Spleen (tissue), 3 donors: ENCODE measurements around the gene ROM1.

Experiments
- POLR2A ChIP-seq, 3 donors: fragments of 450-650 bp; IDR thresholded peaks; one replicate each; pipeline ENCODE4 v1.5.1; 2017; ENCODE audit warnings: antibody characterized with exemption in 3 of 3, mild to moderate bottlenecking in 1 of 3
- POLR2AphosphoS5 ChIP-seq, 3 donors: sonication (generic); formaldehyde crosslinking; IDR thresholded peaks; one replicate each; pipeline ENCODE4 v1.5.1; 2017; ENCODE audit warnings: antibody characterized with exemption in 3 of 3

DNA sequence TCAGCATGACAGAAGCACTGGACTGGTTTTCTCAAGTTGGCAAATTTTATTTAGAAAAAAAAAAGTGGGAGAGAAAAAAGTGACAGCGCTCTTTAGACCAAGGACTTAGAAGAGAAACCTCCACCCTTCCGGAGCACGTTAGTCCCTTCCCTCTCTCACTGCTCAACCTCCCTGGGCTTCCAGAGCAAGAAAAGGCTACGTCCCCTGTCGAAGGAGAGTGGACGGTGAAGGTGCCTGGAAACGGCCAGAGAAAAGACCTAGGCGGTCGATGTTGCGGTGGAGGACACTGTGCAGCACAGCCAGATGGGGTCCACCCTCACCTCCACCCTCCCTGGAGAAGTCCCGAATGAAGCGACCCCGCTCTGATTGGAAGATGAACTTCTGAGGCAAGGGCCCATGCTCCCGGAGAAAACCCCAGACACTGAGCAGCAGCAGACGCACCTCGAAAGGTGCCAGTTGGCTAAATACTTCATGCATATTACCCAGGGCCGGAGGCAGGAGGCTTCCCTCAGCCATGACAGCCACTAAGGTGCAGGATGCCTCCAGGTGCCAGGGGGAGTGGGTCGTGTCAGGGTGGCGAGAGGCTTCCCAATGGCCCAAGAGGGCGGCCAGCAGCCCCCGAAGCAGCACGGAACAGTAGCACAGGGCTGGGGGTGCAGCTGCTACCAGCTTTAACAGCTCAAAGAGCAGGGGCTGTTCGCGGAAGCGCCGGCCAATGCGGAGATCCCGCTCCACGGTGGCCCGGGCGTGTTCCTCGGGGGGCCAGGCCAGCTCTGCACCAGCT lies 34.0 kb downstream of the ROM1 start:
- no peak for TF ChIP-seq POLR2A (IDR thresholded peaks at IDR 0.05)
- TF ChIP-seq POLR2AphosphoS5 (IDR thresholded peaks at IDR 0.05): peak in 2 of 3 donors; percentile 19 to 38
